HG03135 (cell line): ENCODE data around the gene NDUFC2.
"Not testable (repeated sequence)": the region's sequence is repeated elsewhere in the genome, so short reads cannot be mapped to it uniquely, and the experiment has no call there.

ENCODE experiments used
- ATAC-seq: cut with Tn5 transposase; IDR thresholded peaks from one replicate; pipeline ENCODE4 v1.9.1; 2021; ENCODE audit warnings: mild to moderate bottlenecking, moderate library complexity; ENCODE audit not compliant: unreplicated experiment

NDUFC2 gene

DNA sequence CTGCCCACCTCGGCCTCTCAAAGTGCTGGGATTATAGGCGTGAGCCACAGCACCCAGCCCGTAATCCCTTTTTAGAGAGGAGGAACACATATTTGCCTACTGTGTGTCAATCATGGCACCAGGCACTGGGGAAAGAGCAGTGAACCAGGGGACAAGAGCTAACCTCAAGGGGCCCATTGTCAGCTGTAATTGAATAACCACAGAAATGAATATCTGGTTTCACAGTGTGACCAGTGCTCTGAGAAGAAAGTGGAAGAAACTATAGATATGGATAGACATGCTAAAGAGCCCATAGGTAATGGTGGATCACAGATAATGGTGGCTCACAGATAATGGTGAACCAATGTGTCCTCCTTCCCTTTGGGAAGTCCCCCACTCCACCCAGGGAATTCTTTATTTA, 48.0 kb downstream of the NDUFC2 start:
- ATAC-seq: no peak

DNA sequence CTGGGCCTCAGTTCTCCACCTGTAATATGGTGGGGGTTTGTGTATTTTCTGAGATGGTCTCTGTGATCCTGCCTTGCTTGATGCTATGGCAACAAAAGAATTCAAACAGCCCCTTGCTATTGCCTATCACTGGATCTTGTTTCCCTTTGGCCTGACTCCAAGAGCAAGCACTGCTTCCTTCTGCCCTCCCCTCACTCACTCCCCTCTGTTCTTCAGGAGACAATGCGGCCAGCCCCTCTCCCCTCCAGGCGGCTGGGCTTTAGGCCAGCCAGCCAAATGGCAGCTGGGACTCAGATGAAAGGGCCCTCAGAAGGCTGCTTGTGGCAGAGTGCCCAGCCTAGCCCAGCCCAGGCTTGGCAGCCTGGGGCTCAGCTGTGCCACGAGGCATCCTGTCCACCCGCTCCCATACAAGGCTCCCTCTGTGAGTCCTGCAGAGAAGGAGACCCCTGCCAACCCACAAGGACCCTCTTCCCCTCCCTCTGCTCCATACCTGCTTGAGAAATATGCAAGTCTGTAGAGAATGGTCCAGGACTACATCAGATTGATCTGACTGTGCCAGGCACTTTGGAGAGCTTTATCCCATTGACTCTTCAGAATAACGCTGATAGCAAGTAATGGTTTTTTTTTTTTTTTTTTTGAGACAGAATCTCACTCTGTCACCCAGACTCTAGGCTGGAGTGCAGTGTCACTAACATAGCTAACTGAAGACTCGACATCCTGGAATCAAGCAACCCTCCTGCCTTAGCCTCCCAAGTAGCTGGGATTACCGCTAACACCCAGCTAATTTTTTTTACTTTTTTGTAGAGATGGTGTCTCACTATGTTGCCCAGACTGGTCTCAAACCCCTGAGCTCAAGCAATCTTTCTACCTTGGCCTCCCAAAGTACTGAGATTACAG, 49.0 kb downstream of the NDUFC2 start:
- no peak for ATAC-seq

DNA sequence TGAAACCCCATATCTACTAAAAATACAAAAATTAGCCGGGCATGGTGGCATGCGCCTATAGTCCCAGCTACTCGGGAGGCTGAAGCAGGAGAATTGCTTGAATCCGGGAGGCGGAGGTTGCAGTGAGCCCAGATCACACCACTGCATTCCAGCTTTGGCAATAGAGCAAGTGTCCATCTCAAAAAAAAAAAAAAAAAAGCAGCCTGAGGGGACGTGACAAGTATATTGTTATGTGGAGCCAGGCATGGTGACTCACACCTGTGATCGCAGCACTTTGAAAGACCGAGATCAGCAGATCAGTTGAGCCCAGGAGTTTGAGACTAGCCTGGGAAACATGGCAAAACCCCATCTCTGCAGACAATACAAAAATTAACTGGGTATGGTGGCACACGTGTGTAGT, 51.2 kb downstream of the NDUFC2 start:
- ATAC-seq: not testable (repeated sequence)

DNA sequence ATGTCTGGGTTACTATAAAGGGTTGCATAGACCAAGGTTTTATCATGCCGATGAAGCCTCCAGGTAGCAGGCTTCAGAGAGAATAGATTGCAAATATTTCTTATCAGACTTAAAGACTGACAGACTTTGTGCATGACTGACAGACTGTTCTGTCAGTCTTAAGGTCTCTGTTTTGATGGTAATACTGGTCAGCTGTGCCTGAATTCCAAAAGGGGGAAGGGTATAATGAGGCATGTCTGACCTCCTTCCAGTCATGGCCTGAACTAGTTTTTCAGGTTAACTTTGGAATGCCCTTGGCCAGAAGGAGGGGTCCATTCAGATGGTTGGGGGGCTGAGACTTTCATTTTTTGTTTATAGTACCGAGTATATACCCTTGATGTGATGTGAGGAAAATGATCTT, 51.9 kb downstream of the NDUFC2 start:
- ATAC-seq: no peak

DNA sequence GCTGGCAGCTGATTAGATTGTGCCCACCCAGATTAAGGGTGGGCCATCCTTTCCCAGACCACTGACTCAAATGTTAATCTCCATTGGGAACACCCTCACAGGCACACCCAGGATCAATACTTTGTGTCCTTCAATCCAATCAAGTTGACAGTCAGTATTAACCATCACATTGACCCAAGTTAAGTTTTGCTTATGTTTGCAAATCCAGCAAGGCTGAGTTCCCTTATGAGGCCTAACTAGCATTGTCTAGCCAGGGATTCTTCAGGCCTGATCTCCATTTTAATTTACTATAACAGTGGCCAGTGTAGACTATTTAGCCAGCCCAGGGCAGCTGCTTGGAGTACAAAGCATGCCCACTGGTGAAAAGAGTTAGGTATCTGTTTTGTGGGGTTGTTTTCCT, 54.3 kb downstream of the NDUFC2 start:
- ATAC-seq: no peak

DNA sequence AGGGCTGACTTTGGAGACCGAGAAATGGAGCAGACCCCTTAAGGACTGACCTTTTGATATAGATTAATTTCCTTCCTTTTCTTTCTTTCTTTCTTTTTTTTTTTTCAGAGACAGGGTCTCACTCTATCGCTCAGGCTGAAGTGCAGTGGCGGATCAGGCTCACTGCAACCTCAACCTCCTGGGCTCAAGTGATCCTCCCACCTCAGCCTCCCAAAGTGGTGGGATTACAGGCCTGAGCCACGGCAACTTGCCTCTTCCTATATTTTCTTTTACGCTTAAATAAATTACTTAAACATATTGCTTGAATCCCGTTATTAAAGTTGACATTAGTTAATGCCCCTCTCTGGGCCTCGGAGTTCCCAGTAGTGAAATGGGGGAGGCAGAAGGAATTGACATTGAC, 56.2 kb downstream of the NDUFC2 start:
- ATAC-seq: no peak

DNA sequence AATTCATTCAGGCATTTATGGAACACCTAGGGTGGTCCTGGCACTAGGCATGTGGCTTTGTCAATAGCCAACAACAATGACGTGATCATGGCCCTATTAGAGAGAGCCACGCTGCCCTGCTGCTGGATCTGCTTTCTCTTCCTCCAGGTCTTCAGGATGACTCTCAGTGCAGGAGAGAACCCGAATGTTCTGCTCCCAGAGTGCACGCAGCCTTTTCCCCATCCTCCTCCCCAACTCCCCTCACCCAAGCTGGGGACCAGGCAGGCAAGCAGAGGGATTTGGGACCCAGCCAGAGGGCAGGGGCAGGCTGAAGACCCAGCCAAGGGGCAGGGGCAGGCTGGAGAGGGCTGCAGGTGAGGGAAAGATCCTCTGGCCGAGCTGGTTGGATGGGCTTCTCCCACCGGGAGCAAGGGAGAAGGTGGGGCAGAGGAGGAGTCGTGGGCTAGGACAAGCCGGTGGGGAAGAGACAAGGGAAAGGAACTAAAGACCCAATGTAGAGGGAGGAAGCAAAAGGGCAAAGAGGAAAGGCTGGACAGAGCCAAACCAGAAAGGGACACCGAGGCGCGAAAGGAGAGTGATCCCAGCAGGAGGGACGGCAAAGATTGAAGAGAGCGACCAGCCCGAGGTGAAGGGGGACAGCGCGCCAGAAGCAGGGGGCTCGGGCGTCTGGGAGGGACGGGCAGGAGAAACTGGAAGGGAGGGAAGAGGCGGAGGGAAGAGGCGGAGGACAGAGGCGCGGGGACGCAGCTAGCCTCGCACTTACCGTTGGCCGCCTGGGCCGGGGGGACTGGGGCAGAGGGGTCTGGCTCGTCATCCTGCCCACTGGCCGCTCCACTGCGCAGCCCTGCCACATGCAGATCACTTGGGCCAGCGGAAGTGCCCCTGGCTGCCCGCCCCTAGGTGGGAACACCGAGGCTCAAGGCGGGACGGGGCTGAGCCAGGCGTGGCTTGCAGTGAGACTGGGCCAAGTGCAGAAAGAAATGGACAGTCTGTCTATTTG, 57.0 kb downstream of the NDUFC2 start, which contains the start of gene KCTD14:
Gene KCTD14, minus strand, starts transcription at position 880 of the 1,000 bp plus-strand sequence. Its CDS starts 27 bp downstream, at position 853.
- ATAC-seq: no peak

DNA sequence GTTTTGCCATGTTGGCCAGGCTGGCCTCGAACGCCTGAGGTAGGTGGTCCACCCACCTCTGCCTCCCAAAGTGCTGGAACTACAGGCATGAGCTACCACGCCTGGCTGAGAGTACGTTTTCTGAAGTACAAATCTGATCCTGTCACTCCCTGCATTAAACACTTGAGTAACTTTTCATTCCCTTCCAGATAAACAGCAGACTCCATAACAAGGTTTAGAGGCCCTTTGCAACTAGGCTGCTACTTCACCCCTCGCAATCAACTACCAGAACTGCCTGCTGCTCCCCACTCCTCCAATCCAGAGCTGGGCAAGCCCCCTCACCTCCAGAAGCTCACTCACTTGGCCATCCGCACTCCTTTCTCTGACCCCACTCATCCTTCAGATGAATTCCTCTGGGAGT, 58.1 kb downstream of the NDUFC2 start:
- no peak for ATAC-seq

DNA sequence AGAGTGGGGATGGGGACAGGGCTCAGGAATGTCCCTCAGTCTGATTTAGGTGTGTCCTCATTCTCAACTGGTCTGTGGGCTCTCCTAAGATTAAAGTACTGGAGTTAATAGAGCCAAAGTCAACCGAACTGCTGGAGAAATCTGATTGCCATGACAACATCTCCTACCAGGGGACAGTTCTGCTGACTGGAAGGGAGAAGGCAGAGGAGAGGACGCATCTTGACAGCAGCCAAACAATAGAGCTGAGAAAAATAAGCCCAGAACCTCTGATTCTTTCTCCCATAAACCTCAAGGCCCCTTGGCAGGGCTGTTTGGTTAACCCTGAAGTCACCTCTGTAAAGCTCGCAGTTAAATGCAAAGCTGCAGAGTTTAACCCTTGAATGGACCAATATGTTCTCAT, 59.4 kb downstream of the NDUFC2 start:
- no peak for ATAC-seq

DNA sequence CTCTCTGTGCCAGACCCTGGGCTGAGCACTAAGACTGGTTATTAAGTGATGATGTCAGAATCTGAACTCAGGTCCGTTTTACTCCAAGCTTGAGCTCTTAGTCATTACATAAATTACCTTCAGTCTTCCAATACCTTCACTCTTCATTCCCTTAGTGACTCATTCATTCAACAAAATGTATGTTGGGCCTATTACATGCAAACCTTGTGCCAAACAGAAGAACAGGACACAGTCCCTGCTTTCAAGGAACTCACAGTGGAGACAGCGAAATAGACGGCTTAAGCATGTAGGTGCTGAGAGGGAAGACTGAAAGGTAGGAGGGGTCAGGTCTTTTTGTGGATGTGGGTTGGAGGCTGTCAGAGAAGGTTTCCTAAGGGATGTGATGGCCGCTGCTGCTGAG, 59.9 kb downstream of the NDUFC2 start:
- ATAC-seq: no peak
